Measurements from ENCODE around the gene ZNF808.
"Not testable (repeated sequence)": the region's sequence is repeated elsewhere in the genome, so short reads cannot be mapped to it uniquely, and the experiment has no call there.

Gene ZNF808

DNA sequence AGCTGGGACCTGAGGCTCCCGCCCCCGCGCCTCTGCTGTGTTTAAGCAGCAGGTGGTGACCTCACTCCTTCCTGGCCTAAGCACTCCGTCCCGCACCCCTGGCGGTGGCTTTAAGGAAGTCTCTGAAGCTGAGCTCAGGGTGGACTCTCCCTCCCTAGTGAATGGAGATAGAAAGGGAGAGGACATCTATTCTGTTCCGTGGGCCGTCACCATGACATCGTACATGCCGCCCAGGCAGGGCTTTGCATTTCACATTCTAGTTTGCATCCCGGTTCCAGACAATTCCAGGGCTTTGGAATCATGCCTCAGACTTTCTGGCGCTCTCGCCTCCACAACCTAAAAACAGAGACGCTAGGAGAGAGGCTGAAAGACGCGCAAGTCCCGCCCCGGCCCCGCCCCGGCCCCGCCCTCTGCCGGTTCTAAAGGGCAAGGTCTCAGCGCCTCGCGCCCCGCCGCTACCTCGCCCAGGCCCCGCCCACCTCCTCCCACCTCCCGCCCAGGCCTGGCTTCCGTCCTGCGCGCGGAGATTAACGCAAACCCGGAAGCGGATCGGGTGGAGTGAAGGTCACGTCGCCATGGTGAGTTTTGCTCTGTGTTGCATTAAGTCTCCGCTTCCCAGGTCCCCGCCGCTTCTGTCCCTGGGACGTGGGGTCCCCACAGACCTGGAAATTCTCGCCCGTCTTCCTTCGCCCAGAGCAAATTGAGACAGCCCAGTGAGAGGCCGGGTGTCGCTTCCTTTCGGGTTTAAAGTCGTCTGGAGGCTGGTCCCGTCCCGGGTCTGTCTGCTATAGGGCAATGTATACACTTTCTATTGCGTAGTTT, at the start of gene ZNF808:
TSS of gene ZNF808 (plus strand) at position 535 of the 822 bp plus-strand sequence. CDS start 15,617 bp downstream, outside the sequence.
- peak within 1 kb of the TSS; percentile 75 for H3K4me3 ChIP-seq (ENCODE audit: low read length)
- TF ChIP-seq ZNF274 (IDR thresholded peaks at IDR 0.05; ENCODE audit: low read depth, low read length), result no peak

DNA sequence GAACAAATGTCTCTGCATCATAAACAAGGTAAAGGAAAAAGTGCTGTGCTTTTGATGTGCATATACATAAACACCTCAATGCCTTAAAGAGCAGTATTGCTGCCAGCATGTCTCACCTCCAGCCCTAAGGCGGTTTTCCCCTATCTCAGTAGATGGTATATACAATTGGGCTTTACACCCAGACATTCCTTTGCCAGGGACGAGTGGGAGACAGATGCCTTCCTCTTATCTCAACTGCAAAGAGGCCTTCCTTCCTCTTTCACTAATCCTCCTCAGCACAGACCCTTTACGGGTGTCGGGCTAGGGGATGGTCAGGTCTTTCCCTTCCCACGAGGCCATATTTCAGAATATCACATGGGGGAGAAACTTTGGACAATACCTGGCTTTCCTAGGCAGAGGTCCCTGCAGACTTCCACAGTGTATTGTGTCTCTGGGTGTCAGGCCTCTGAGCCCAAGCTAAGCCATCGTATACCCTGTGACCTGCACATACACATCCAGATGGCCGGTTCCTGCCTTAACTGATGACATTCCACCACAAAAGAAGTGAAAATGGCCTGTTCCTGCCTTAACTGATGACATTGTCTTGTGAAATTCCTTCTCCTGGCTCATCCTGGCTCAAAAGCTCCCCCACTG, 43.2 kb upstream of the ZNF808 start:
- not testable (repeated sequence) for H3K4me3 ChIP-seq (ENCODE audit: low read length)

GRCh38 chr19:52485064-52485463, 42.4 kb upstream of the ZNF808 start:
- H3K4me3 ChIP-seq (ENCODE audit: low read length), result not testable (repeated sequence)

- H3K4me3 ChIP-seq (ENCODE audit: low read length), result not testable (repeated sequence)
These were observed 41.8 kb upstream of the ZNF808 start for GRCh38 chr19:52485561-52486240.

DNA sequence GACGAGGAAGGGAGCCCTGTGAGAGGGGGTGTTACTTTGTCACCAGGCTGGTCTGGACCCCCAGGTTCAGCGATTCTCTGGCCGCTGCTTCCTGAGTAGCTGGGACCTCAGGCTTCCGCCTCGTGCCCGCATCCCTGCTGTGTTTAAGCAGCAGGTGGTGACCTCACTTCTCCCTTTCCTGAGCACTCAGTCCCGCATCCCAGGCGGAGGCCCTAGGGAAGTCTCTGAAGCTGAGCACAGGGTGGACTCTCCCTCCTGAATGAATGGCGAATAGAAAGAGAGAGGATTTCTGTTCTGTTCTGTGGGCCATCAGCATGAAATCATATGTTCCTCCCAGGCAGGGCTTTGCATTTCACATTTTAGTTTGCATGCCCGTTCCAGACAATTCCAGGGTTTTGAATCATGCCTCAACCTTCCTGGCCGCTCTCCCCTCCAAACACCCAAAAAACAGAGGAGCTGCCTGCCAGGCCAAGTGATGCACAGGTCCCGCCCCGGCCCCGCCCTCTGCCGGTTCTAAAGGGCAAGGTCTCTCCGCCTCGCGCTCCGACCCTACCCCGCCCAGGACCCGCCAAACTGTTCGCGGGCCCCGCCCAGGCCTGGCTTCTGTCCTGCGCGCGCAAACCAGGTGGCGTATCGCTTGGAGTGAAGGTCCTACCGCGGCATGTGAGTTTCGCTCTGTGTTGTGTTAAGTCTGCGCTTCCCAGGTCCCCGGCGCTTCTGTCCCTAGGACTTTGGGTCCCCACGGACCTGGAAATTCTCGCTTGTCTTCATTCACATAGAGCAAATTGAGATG, 35.1 kb upstream of the ZNF808 start:
- no peak for TF ChIP-seq ZNF274 (IDR thresholded peaks at IDR 0.05; ENCODE audit: low read depth, low read length)
- H3K4me3 ChIP-seq (ENCODE audit: low read length), result no peak overlapping the region

GRCh38 chr19:52492994-52493470, 34.4 kb upstream of the ZNF808 start:
- no peak for TF ChIP-seq ZNF274 (IDR thresholded peaks at IDR 0.05; ENCODE audit: low read depth, low read length)
- H3K4me3 ChIP-seq (ENCODE audit: low read length), result no peak overlapping the region

- no peak for TF ChIP-seq ZNF274 (IDR thresholded peaks at IDR 0.05; ENCODE audit: low read depth, low read length)
- no peak overlapping the region for H3K4me3 ChIP-seq (ENCODE audit: low read length)
These were observed 33.0 kb upstream of the ZNF808 start for GRCh38 chr19:52494518-52494917.

DNA sequence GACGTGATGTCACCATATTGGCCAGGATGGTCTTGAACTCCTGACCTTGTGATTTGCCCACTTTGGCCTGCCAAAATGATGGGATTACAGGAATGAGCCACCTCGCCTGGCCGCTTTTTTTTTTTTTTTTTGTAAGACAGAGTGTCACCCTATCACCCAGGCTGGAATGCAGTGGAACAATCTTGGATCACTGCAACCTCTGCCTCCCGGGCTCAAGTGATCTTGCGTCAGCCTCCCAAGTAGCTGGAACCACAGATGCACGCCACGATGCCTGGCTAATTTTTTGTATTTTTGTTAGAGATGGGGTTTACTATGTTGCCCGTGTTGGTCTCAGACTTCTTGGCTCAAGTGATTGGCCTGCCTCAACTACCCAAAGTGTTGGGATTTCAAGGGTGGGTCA, 28.9 kb upstream of the ZNF808 start:
- H3K4me3 ChIP-seq (ENCODE audit: low read length), result no peak overlapping the region
- no peak for TF ChIP-seq ZNF274 (IDR thresholded peaks at IDR 0.05; ENCODE audit: low read depth, low read length)

GRCh38 chr19:52500474-52500873, 27.0 kb upstream of the ZNF808 start:
- H3K4me3 ChIP-seq (ENCODE audit: low read length), result not testable (repeated sequence)

- not testable (repeated sequence) for H3K4me3 ChIP-seq (ENCODE audit: low read length)
These were observed 26.5 kb upstream of the ZNF808 start for GRCh38 chr19:52500991-52501390.

DNA sequence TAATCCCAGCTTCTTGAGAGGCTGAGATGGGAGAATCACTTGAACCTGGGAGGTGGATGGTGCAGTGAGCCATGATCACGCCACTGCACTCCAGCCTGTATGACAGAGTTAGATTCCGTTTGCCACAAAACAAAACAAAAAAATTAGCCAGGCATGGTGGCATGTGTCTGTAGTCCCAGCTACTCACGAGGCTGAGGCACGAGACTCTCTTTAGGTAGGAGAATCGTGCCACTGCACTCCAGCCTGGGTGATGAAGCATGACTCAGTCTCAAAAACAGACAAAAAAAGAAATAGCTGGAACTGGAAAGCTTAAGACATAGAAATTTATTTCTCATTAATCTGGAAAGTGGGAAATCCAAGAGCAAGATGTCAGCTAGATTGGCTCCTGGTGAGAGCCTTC, 20.2 kb upstream of the ZNF808 start:
- no peak for TF ChIP-seq ZNF274 (IDR thresholded peaks at IDR 0.05; ENCODE audit: low read depth, low read length)
- no peak overlapping the region for H3K4me3 ChIP-seq (ENCODE audit: low read length)

DNA sequence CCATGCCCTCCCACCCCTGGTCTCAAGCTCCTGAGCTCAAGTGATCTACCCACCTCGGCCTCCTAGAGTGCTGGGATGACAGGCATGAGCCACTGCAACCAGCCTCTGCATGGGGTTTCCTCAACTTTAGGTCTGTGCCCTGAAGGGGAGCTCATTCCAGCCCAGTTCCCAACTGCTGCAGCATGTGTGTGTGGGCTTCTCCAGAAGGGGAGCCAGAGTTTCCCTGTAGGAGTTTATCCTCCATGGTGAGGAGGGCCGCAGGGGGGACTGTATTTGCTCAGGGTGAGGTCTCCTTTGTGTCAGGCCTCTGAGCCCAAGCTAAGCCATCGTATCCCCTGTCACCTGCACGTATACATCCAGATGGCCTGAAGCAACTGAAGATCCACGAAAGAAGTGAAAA, 11.3 kb upstream of the ZNF808 start:
- no peak for TF ChIP-seq ZNF274 (IDR thresholded peaks at IDR 0.05; ENCODE audit: low read depth, low read length)
- no peak overlapping the region for H3K4me3 ChIP-seq (ENCODE audit: low read length)

GRCh38 chr19:52518646-52519045, 8.8 kb upstream of the ZNF808 start:
- H3K4me3 ChIP-seq (ENCODE audit: low read length), result no peak overlapping the region
- TF ChIP-seq ZNF274 (IDR thresholded peaks at IDR 0.05; ENCODE audit: low read depth, low read length), result no peak

GRCh38 chr19:52519175-52519574, 8.3 kb upstream of the ZNF808 start:
- not testable (repeated sequence) for H3K4me3 ChIP-seq (ENCODE audit: low read length)
